Endothelial cell (in vitro differentiated cells): ENCODE data around the gene HMGB3. TPM values are rescaled to one million over a fixed set of nuclear protein-coding genes. Genes with fewer than 3 reads are reported as not detected.

Experiments
- DNase-seq: peaks from one replicate; pipeline ENCODE4 v3.0.0; 2021; ENCODE audit warnings: low spot score
- H3K27ac Mint-ChIP-seq: one replicate; pipeline ENCODE4 v1.8.0; 2021; ENCODE audit warnings: mixed read lengths, inconsistent platforms; ENCODE audit not compliant: unreplicated experiment
- H3K27me3 Mint-ChIP-seq: one replicate; pipeline ENCODE4 v1.8.0; 2021; ENCODE audit warnings: mild to moderate bottlenecking, moderate library complexity, mixed read lengths, inconsistent platforms; ENCODE audit not compliant: unreplicated experiment
- H3K36me3 Mint-ChIP-seq: one replicate; pipeline ENCODE4 v1.8.0; 2021; ENCODE audit warnings: mild to moderate bottlenecking, low read depth, mixed read lengths, inconsistent platforms; ENCODE audit not compliant: unreplicated experiment
- H3K4me1 Mint-ChIP-seq: one replicate; pipeline ENCODE4 v1.8.0; 2021; ENCODE audit warnings: mild to moderate bottlenecking, mixed read lengths, inconsistent platforms; ENCODE audit not compliant: unreplicated experiment
- H3K4me3 Mint-ChIP-seq: one replicate; pipeline ENCODE4 v1.8.0; 2021; ENCODE audit warnings: mild to moderate bottlenecking, mixed read lengths, inconsistent platforms; ENCODE audit not compliant: unreplicated experiment
- H3K9me3 Mint-ChIP-seq: one replicate; pipeline ENCODE4 v1.8.0; 2021; ENCODE audit warnings: mixed read lengths, inconsistent platforms; ENCODE audit not compliant: unreplicated experiment
- CTCF ChIP-seq: fragments of 200-600 bp; sonication (generic); IDR thresholded peaks from one replicate; pipeline ENCODE4 v1.5.0; 2021; ENCODE audit warnings: antibody characterized with exemption; ENCODE audit not compliant: unreplicated experiment
- total RNA-seq: library from RNA; stranded (reverse); fragmentation: NEBNext Ultra II Directional; extraction: Animal tissue kit (Norgen Biotek cat#: 25700); gene quantifications from one replicate; pipeline ENCODE4 v1.2.1, GENCODE V29; 2021; ENCODE audit not compliant: unreplicated experiment

HMGB3 gene
- total RNA-seq, 1 donor from 2014 or later = 104 TPM

- Mint-ChIP-seq H3K36me3 (no peaks in the 10 kb centered on the region), H3K27me3 (no peaks in the 10 kb centered on the region), H3K9me3 (no peaks in the 10 kb centered on the region), H3K27ac (no peak overlapping the region), H3K4me1 (no peaks in the 10 kb centered on the region), H3K4me3 (no peak overlapping the region)
- no peak for DNase-seq
- no peak for TF ChIP-seq CTCF
Observed at GRCh38 chrX:151004085-151004484, 20.9 kb downstream of the HMGB3 start.

- no peaks in the 10 kb centered on the region for H3K9me3 Mint-ChIP-seq
- no peaks in the 10 kb centered on the region for H3K36me3 Mint-ChIP-seq
- no peak for TF ChIP-seq CTCF
- H3K4me3 Mint-ChIP-seq = no peak overlapping the region
- no peak for DNase-seq
- no peaks in the 10 kb centered on the region for H3K27me3 Mint-ChIP-seq
- no peak overlapping the region for H3K27ac Mint-ChIP-seq
- H3K4me1 Mint-ChIP-seq = no peaks in the 10 kb centered on the region
Observed at GRCh38 chrX:151006410-151007109, 23.4 kb downstream of the HMGB3 start.

- no peak overlapping the region for H3K27ac Mint-ChIP-seq
- H3K4me3 Mint-ChIP-seq = no peak overlapping the region
- TF ChIP-seq CTCF = no peak
- no peak for DNase-seq
- H3K36me3 Mint-ChIP-seq = no peaks in the 10 kb centered on the region
- no peaks in the 10 kb centered on the region for H3K4me1 Mint-ChIP-seq
- no peaks in the 10 kb centered on the region for H3K9me3 Mint-ChIP-seq
- H3K27me3 Mint-ChIP-seq = no peaks in the 10 kb centered on the region
Observed at GRCh38 chrX:151009582-151009981, 26.4 kb downstream of the HMGB3 start.

- H3K27ac Mint-ChIP-seq = no peak overlapping the region
- no peaks in the 10 kb centered on the region for H3K27me3 Mint-ChIP-seq
- H3K4me1 Mint-ChIP-seq = no peaks in the 10 kb centered on the region
- TF ChIP-seq CTCF = no peak
- H3K36me3 Mint-ChIP-seq = no peaks in the 10 kb centered on the region
- no peaks in the 10 kb centered on the region for H3K9me3 Mint-ChIP-seq
- no peak for DNase-seq
- no peak overlapping the region for H3K4me3 Mint-ChIP-seq
Observed at GRCh38 chrX:151013164-151013743, 30.1 kb downstream of the HMGB3 start.

GRCh38 chrX:151015684-151016083 lies 32.5 kb downstream of the HMGB3 start:
- no peaks in the 10 kb centered on the region for H3K9me3 Mint-ChIP-seq
- no peak for DNase-seq

More at GRCh38 chrX:151015684-151016083, 32.5 kb downstream of the HMGB3 start:
- no peak for TF ChIP-seq CTCF
- no peaks in the 10 kb centered on the region for H3K4me1 Mint-ChIP-seq
- no peak overlapping the region for H3K4me3 Mint-ChIP-seq
- no peaks in the 10 kb centered on the region for H3K27me3 Mint-ChIP-seq
- H3K36me3 Mint-ChIP-seq = no peaks in the 10 kb centered on the region
- H3K27ac Mint-ChIP-seq = no peak overlapping the region
